ENCODE data around the gene IKZF1.

DNA sequence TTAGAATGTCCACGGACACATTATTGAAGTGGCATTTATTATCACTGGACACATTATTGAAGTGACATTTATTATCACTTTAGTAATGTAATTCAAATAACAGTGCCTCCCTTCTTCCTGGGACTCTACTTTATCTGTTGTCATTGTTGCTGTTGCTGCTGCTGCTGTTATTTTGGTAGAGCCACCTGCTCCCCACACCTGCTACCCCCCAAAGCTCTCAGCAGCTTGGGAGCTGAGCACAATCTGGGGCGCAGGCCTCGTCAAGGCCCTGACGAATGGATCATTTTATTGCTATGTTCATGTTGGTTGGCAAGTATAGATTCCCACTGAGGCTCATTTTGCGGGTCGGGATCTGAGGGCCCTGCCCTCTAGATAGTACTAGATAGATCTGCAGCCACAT is 120.8 kb downstream of the IKZF1 start:
- TF ChIP-seq, protein P1, sequence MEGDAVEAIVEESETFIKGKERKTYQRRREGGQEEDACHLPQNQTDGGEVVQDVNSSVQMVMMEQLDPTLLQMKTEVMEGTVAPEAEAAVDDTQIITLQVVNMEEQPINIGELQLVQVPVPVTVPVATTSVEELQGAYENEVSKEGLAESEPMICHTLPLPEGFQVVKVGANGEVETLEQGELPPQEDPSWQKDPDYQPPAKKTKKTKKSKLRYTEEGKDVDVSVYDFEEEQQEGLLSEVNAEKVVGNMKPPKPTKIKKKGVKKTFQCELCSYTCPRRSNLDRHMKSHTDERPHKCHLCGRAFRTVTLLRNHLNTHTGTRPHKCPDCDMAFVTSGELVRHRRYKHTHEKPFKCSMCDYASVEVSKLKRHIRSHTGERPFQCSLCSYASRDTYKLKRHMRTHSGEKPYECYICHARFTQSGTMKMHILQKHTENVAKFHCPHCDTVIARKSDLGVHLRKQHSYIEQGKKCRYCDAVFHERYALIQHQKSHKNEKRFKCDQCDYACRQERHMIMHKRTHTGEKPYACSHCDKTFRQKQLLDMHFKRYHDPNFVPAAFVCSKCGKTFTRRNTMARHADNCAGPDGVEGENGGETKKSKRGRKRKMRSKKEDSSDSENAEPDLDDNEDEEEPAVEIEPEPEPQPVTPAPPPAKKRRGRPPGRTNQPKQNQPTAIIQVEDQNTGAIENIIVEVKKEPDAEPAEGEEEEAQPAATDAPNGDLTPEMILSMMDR (IDR thresholded peaks at IDR 0.05): no peak
- no peak for TF ChIP-seq POLR2A (IDR thresholded peaks at IDR 0.05)

All from adrenal gland (tissue), 5 donors.